RKO (cell line): ENCODE data around the gene ZBTB20.
A peak's percentile ranks its signal among the peaks of the same experiment; 100 is the strongest.

Experiments used
- DNase-seq: peaks from one replicate; pipeline ENCODE4 v3.0.0-alpha.2; 2016; ENCODE audit warnings: low spot score

ZBTB20 gene

DNA sequence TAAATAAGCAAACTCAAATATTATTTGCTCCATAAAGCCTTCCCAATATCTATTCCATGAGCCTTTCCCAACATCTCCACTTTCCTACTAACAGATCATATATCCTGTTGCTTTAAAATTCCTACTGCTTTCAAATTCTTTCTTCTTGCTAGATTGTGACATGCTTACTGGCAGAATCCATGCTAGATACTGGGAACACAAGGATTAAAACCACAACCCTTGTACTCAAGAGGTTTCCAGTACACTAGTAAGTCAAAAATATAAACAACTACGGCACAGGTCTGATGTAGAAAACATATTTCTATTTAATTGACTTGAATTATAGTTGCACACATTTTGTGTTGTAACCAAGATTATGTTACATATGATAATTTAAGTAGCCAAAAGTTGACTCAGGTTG is 275.0 kb downstream of the ZBTB20 start:
- no peak for DNase-seq

GRCh38 chr3:114867835-114868503 is 279.1 kb downstream of the ZBTB20 start:
- no peak for DNase-seq

- no peak for DNase-seq
These were observed 279.7 kb downstream of the ZBTB20 start for GRCh38 chr3:114867359-114867758.

DNA sequence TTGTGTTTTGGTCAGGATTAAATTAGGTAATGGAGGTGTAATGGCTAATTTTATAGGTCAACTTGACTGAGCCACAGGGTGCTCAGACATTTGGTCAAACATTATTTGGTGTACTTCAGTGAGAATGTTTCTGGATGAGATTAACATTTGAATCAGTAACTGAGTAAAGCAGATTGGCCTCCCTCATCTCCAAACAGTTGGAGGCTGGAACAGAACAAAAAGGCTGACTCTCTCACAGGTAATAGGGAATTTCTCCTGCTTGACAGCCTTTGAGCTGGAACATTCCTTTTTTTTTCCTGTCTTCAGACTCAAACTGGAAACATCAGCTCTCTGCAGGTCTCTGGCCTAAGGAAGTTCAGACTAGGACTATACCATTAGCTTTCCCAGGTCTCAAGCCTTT is 280.7 kb downstream of the ZBTB20 start:
- DNase-seq, result no peak

GRCh38 chr3:114864970-114865369 is 282.1 kb downstream of the ZBTB20 start:
- no peak for DNase-seq

GRCh38 chr3:114863848-114864247 is 283.2 kb downstream of the ZBTB20 start:
- DNase-seq, result no peak

- no peak for DNase-seq
These were observed 285.4 kb downstream of the ZBTB20 start for GRCh38 chr3:114861666-114862065.

DNA sequence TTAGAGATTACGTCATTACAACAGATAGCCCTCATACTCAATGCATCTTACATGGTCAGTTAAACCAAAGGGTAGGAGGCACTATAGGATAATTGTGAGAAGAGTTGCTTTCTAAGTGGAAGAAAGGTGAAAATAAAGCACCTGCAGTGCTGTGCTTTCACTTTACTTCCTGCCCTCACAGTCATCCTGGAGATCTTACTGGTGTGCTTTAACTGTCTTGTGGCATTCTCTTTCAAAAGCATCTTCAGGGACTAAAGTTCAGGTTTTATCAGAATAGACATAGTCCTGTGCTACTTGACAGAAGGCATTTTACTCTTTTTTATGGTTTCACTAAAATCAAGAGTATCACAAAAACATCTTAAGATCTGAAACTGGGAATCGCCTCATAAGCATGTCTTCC is 286.6 kb downstream of the ZBTB20 start:
- no peak for DNase-seq

DNA sequence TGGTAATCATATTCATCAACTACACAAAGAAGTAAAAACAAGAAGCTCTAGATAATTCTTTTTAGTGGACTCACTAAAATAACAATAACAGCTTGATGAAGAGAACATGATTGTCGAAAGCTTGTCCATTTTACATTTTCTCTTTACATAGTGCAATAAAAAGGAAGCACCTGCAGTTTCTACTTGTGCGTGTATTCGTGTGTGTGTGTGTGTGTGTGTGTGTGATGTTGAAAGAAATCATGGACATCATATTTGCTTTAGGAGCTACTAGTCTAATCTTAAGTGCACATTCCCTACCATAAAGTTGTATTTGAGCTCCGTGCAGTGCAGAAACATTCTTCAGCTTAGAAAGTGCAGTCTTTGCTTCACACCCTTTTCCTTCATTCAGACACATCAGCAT is 288.8 kb downstream of the ZBTB20 start:
- DNase-seq, result no peak

GRCh38 chr3:114857299-114857701 is 289.8 kb downstream of the ZBTB20 start:
- DNase-seq, result no peak

DNA sequence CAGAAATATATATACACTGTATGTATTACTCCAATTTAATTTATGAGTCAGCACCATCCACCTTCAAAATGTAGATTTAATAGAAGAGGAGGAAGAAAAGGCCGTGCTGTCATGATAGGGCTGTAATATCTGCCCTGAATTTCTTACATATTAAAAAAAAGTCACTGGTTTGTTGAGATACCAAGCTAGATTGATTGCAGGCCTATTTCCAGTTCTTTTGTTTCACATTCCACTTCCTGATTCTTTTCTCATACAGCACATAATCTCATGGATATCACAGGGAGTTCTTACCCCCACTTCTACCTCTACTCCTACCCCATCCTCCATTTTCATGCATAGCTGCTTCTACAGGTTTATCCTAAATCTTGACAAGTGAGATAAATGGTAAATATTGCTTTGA is 290.3 kb downstream of the ZBTB20 start:
- no peak for DNase-seq

- DNase-seq, result no peak
These were observed 291.2 kb downstream of the ZBTB20 start for GRCh38 chr3:114855839-114856238.

- DNase-seq, result no peak
These were observed 294.1 kb downstream of the ZBTB20 start for GRCh38 chr3:114852966-114853365.

DNA sequence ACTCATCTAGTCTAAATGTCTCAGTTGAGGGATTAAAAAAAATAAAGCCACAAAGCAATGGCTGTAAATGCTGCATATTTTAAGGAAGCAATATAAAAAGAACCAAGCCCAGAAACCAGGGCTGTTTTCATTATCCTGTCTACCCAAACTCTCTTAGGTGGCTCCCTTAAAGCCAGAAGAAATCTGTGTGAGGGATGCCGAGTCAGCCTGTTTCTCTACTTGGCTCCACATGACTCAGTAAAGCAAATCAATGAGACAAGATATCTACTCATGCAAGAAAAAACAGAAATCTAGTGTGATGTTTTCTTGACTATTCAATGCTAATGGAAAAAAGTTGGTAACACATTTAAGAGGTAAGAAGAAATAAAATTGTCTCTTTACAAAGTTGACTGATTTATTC is 296.2 kb downstream of the ZBTB20 start:
- DNase-seq, result peak; percentile 13

DNA sequence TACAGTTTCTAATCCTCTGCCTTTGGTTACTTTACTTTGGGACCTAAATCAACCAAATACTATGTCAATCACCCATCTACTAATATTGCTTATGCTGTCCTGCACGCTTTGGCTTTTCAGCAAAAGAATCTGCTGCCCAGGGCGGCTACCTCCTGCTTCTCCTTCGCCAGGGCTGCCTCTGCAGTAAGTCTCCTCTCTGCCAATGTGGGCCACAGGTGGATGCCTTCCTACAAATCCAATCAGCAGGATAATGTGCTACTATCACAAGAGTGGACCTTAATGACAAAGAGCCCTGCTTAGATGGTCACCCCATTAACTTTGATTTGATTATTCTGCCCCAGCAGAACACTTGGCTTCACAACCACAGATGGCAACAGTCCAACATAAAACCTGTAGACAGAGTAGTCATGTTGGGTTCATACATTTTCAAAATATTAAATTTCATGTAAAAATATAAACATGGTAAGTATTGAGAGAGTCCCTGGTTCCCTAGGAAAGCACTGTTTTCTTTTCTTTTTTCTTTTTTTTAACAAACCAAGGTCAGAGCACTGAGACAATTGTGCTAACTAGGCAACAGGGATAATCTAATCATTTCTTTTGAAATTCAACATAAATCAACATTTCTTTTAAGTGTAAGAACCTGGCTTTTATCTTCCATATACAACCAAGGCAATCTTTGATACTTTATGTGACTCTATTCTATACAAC is 298.3 kb downstream of the ZBTB20 start:
- no peak for DNase-seq

GRCh38 chr3:114848082-114848481 is 299.0 kb downstream of the ZBTB20 start:
- DNase-seq, result no peak

GRCh38 chr3:114847564-114847963 is 299.5 kb downstream of the ZBTB20 start:
- no peak for DNase-seq

- no peak for DNase-seq
These were observed 300.3 kb downstream of the ZBTB20 start for GRCh38 chr3:114846779-114847178.

DNA sequence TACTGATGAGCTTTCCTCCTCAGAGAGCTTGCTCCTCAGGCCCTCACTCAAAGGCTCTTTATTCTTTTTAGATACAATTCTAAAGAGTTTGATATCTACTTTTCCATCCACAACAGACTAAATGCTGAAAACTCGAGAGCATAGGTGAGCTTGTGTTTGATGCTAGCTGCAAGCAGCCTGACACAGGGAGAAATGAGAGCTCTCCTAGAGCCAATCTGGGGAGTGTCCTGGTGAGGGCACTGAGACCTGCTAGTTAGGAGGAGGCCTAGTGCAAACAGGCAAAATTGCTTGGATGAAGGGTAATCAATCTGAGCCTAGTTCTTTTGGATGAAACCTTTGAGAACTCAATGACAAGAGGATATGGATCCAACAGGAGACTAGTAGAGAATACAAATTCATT is 300.8 kb downstream of the ZBTB20 start:
- no peak for DNase-seq

GRCh38 chr3:114841515-114841914 is 305.6 kb downstream of the ZBTB20 start:
- no peak for DNase-seq

DNA sequence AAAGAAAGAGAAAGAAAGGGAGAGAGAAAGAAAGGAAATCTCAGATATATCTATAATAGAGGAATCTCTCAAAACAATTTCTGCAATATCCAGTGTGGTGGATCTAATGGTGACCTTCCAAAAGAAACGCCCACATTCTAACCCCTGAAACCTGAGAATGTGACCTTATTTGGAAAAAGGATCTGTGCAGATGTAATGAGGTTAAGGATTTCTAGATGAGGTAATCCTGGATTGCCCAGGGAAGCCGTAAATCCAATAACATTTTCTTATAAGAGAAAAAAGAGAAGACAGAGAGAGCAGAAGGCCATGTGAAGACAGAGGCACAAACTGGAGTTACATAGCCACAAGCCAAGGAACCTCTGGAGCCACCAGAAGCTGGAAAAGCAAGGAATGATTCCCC is 307.6 kb downstream of the ZBTB20 start:
- DNase-seq, result no peak

DNA sequence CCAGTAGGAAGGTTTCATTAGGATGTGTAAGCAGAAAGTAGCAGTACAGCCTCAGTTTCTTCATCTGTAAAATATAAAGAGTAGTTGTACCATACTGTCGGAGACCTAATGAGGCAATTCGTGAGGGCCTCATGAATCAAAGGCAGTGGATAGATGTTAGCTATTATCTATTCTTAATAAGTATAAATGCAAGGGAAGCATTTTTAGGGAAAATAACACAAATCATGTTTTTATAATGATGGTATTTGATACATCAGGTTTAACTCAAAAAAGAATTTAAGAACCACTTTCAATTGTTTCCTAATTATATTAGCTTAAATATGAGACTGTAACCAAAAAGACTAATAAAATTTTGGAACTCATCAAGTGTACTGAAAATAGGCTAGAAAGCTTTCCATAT is 309.1 kb downstream of the ZBTB20 start:
- DNase-seq, result no peak

DNA sequence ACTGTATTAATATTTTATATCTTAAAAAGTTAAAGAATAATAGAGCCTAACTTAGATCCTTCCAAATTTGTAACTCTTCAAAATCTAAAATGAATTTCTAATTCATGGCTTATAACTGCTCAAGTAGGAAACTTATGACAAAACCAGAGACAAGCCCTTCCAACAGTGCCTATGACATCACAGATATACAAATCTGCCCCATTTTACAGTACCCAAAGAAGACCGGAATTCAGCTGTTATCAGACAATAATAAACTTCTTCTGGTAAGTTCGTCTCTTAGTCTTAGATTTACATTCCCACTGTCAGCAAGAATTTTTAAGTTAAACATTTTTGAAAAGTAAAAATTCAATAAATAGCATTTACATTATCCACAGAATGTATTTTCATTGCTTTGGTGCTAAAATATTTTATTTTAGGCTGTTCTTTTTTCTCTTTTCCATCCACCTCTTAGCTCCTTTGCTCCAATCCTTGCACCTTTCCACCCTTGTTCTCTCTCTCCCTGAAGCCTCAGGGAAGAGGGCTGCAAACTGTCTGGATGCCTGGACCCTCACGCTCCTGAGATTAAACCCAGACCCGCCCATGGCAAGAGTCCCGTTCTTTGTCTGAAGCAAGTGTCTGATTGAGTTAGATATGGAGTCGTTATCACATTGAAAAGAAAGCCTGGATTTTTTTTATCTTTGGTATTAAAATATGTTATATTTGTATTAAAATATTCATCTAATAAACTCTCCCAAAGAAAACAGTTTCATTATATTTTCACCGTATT is 312.7 kb downstream of the ZBTB20 start:
- DNase-seq, result no peak
